Stimulated activated CD4-positive, alpha-beta T cell treated with anti-CD3 and anti-CD28 coated beads, TNF-alpha, amount 100 ng/mL, for 1 hour (primary cell): ENCODE data around the gene STARD5.

Experiments
- DNase-seq, 3 donors: peaks; one replicate each; pipeline ENCODE4 v3.0.0-alpha.2; 2020; ENCODE audit warnings: low read depth in 3 of 3, low spot score in 1 of 3

Gene STARD5

GRCh38 chr15:81275711-81276392, 48.1 kb downstream of the STARD5 start:
- no peak for DNase-seq

- peak; percentile 45 to 75 (median 68) for DNase-seq
Observed at GRCh38 chr15:81274931-81275707, 48.8 kb downstream of the STARD5 start.

- DNase-seq = no peak
Observed at GRCh38 chr15:81274255-81274654, 49.7 kb downstream of the STARD5 start.

GRCh38 chr15:81273855-81274254, 50.1 kb downstream of the STARD5 start:
- no peak for DNase-seq

- no peak for DNase-seq
Observed at GRCh38 chr15:81273200-81273599, 50.7 kb downstream of the STARD5 start.

- no peak for DNase-seq
Observed at GRCh38 chr15:81271761-81272644, 51.9 kb downstream of the STARD5 start.

- DNase-seq = no peak
Observed at GRCh38 chr15:81270781-81271491, 53.0 kb downstream of the STARD5 start.

- no peak for DNase-seq
Observed at GRCh38 chr15:81270188-81270587, 53.8 kb downstream of the STARD5 start.

- DNase-seq = no peak
Observed at GRCh38 chr15:81268881-81269601, 54.9 kb downstream of the STARD5 start.

- no peak for DNase-seq
Observed at GRCh38 chr15:81268340-81268739, 55.6 kb downstream of the STARD5 start.

- DNase-seq = peak; percentile 45 to 80 (median 64)
Observed at GRCh38 chr15:81265944-81266775, 57.8 kb downstream of the STARD5 start.

GRCh38 chr15:81265256-81265943, 58.5 kb downstream of the STARD5 start:
- DNase-seq = no peak

- DNase-seq = no peak
Observed at GRCh38 chr15:81264072-81264857, 59.7 kb downstream of the STARD5 start.

GRCh38 chr15:81263477-81263876, 60.5 kb downstream of the STARD5 start:
- no peak for DNase-seq

GRCh38 chr15:81261172-81261811, 62.6 kb downstream of the STARD5 start:
- DNase-seq = no peak

GRCh38 chr15:81259760-81260298, 64.1 kb downstream of the STARD5 start:
- DNase-seq = no peak
